Suprapubic skin (tissue), 4 donors: ENCODE data around the gene PRSS50. TPM values are rescaled to one million over a fixed set of nuclear protein-coding genes. Genes with fewer than 3 reads are reported as not detected.
"Not testable (repeated sequence)": the region's sequence is repeated elsewhere in the genome, so short reads cannot be mapped to it uniquely, and the experiment has no call there.

Experiments used
- DNase-seq, 2 donors: peaks; one replicate each; pipeline ENCODE4 v3.0.0-alpha.2; 2019; ENCODE audit warnings: low spot score in 2 of 2
- H3K27ac ChIP-seq: fragments of 200-600 bp; sonication (generic); one replicate; pipeline ENCODE4 v1.5.1; 2019
- H3K27me3 ChIP-seq: fragments of 200-600 bp; sonication (generic); one replicate; pipeline ENCODE4 v1.5.1; 2019
- H3K36me3 ChIP-seq: fragments of 200-600 bp; sonication (generic); one replicate; pipeline ENCODE4 v1.5.1; 2019
- H3K4me1 ChIP-seq: fragments of 200-600 bp; sonication (generic); one replicate; pipeline ENCODE4 v1.5.1; 2019
- H3K4me3 ChIP-seq: fragments of 200-600 bp; sonication (generic); one replicate; pipeline ENCODE4 v1.5.1; 2019; ENCODE audit warnings: mild to moderate bottlenecking
- H3K9me3 ChIP-seq: fragments of 200-600 bp; sonication (generic); one replicate; pipeline ENCODE4 v1.5.1; 2019
- EP300 ChIP-seq: sonication (generic); formaldehyde crosslinking; IDR thresholded peaks from one replicate; pipeline ENCODE4 v1.6.1; 2017; ENCODE audit warnings: antibody characterized with exemption
- POLR2A ChIP-seq, 2 donors: fragments of 450-650 bp; IDR thresholded peaks; one replicate each; pipeline ENCODE4 v1.6.1; 2017; ENCODE audit warnings: antibody characterized with exemption in 2 of 2, mild to moderate bottlenecking in 2 of 2, moderate library complexity in 2 of 2
- POLR2AphosphoS5 ChIP-seq, 3 donors: sonication (generic); formaldehyde crosslinking; IDR thresholded peaks; one replicate each; pipeline ENCODE4 v1.6.1; 2017; ENCODE audit warnings: antibody characterized with exemption in 3 of 3
- WGBS: methylation state at CpG from one replicate; pipeline ENCODE4 v1.1.5; 2018; 5-methylcytosine and 5-hydroxymethylcytosine counted together
- total RNA-seq, 4 donors: library from RNA; depleted of rRNA; stranded (reverse); fragments of >200 nt; gene quantifications; one replicate each; pipeline ENCODE4 v1.1.0, GENCODE V29; 2016
- TF ChIP-seq, protein P1 (sequence below), 2 donors: fragments of 200-600 bp in 1 of 2; fragments of 450-650 bp in 1 of 2; sonication (generic) in 1 of 2; IDR thresholded peaks; one replicate each; pipeline ENCODE4 v1.5.1; 2016 to 2019; ENCODE audit warnings: antibody characterized with exemption in 2 of 2, mild to moderate bottlenecking in 1 of 2, moderate library complexity in 1 of 2

PRSS50 gene
- total RNA-seq, 4 donors from 2014 or later, result not detected

DNA sequence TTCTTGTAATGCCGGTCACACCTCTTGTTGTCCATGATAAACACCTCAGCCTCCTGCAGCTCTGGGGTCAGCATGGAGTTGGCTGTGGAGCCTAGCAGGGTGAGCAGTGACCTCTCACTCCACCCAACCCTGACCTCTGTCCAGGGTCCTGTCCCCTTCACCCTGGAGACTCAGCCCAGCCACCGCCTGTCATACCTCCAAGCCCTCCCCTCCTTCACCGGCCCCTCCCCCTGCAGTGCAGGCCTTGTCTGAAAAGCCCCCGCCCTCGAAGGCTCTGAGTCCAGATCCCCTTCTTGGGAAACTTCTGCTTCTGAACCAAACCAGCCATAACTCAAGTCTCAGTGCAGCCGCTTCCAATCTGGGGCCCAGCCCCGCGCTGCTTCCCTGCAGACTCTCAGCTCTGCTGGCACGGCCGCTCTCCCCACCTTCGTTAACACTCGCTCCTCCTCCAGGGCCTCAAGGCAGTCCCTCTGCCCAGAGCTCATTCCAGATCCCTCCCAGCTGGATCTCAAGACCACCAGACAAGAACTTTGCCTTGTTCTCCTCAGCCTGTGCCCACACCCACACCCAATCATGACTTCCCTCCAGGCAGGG lies 25.4 kb upstream of the PRSS50 start:
- no peaks in the 10 kb centered on the region for H3K9me3 ChIP-seq
- H3K27me3 ChIP-seq, result no peaks in the 10 kb centered on the region
- no peak overlapping the region for H3K4me3 ChIP-seq
- no peak for DNase-seq
- 74% methylated on average over 12 of the region's 12 CpGs for WGBS
- no peaks in the 10 kb centered on the region for H3K4me1 ChIP-seq
- no peak for TF ChIP-seq POLR2A (IDR thresholded peaks at IDR 0.05)
- TF ChIP-seq EP300, result no peak
- no peak for TF ChIP-seq POLR2AphosphoS5 (IDR thresholded peaks at IDR 0.05)
- TF ChIP-seq, protein P1, sequence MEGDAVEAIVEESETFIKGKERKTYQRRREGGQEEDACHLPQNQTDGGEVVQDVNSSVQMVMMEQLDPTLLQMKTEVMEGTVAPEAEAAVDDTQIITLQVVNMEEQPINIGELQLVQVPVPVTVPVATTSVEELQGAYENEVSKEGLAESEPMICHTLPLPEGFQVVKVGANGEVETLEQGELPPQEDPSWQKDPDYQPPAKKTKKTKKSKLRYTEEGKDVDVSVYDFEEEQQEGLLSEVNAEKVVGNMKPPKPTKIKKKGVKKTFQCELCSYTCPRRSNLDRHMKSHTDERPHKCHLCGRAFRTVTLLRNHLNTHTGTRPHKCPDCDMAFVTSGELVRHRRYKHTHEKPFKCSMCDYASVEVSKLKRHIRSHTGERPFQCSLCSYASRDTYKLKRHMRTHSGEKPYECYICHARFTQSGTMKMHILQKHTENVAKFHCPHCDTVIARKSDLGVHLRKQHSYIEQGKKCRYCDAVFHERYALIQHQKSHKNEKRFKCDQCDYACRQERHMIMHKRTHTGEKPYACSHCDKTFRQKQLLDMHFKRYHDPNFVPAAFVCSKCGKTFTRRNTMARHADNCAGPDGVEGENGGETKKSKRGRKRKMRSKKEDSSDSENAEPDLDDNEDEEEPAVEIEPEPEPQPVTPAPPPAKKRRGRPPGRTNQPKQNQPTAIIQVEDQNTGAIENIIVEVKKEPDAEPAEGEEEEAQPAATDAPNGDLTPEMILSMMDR (IDR thresholded peaks at IDR 0.05), result no peak
- no peak overlapping the region for H3K27ac ChIP-seq
- no peaks in the 10 kb centered on the region for H3K36me3 ChIP-seq

DNA sequence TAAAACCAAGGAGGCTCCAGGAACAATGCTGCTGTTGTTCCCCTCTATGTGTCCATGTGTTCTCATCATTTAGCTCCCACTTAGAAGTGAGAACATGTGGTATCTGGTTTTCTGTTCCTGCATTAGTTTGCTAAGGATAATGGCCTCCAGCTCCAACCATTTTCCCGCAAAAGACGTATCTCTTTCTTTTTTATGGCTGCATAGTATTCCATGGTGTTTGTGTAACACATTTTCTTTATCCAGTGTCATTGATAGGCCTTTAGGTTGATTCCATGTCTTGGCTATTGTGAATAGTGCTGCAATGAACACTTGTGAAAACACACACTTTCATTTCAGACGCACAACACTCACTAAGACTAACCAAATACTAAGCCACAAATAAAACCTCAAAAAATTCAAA lies 21.9 kb upstream of the PRSS50 start:
- WGBS, result 94% methylated on average over 3 of the region's 3 CpGs
- not testable (repeated sequence) for H3K4me3 ChIP-seq, H3K36me3 ChIP-seq, DNase-seq, H3K27ac ChIP-seq, H3K27me3 ChIP-seq, H3K9me3 ChIP-seq, H3K4me1 ChIP-seq

DNA sequence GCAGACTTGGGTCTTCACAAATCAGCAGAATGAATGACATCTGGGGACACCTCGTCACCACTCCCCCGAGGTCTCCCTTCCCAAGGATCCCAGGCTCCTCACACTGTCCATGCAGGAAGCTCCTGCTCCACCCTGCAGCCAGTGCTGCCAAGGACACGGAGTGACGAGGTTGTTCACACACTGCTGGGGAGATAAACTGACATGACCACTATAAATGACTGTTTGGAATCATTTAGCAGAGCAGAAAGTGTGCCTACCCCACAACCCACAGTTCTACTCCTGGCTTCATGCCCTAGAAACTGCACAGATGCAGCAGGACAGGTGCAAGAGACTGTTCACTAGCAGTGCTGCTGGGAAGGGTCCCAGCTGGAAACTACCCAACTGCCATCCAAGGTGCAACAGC lies 19.7 kb upstream of the PRSS50 start:
- WGBS, result 75% methylated on average over 4 of the region's 4 CpGs
- Histone ChIP-seq H3K4me3 (no peak overlapping the region), H3K27ac (no peak overlapping the region), H3K27me3 (no peaks in the 10 kb centered on the region), H3K4me1 (no peaks in the 10 kb centered on the region), H3K36me3 (no peaks in the 10 kb centered on the region), H3K9me3 (no peaks in the 10 kb centered on the region)
- DNase-seq, result no peak
- TF ChIP-seq, protein P1 (IDR thresholded peaks at IDR 0.05), result no peak
- TF ChIP-seq POLR2A (IDR thresholded peaks at IDR 0.05) (no peak), EP300 (no peak), POLR2AphosphoS5 (IDR thresholded peaks at IDR 0.05) (no peak)

DNA sequence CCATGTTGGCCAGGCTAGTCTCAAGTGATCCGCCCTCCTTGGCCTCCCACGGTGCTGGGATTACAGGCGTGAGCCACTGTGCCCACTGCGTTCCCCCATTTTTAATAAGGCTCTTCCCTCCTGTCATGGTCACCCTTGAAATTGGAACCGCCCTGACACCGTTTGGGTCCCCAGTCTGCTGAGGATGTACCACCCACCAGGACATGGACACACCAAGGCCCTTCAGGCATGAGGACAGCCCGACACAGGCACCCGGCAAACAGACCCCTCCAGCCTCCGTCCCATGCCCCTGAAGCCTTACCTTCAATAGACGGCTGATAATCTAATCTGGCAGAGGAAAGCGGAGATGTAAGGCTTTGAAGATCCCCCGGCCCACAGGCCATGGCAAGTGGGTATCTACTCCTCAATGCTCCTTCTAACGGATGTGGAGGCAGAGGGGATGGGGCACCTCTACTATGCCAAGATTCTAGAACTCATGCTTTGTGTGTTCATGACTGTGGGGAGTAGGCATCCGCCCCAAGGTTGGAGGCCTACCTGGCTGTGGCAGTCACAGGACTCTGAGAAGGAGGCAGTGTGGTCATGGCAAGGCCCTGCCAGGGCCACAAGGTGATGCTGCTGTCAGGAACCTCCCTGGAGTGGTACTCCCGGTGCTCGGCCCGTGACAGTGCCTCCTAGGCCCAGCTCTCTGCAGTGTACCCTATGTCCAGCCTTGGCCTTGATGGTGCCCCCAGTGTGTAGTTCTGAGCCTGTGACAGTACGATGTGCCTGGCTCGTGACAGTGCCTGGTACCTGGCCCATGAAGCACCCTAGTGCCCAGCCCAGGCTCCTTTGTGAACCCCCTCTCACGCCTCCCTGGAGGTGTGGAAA lies 18.6 kb upstream of the PRSS50 start:
- no peaks in the 10 kb centered on the region for H3K4me1 ChIP-seq
- WGBS, result 85% methylated on average over 19 of the region's 20 CpGs
- no peaks in the 10 kb centered on the region for H3K27me3 ChIP-seq
- H3K36me3 ChIP-seq, result no peaks in the 10 kb centered on the region
- H3K9me3 ChIP-seq, result no peaks in the 10 kb centered on the region
- no peak for DNase-seq
- no peak overlapping the region for H3K27ac ChIP-seq
- H3K4me3 ChIP-seq, result no peak overlapping the region
- TF ChIP-seq POLR2AphosphoS5 (IDR thresholded peaks at IDR 0.05) (no peak), EP300 (no peak), POLR2A (IDR thresholded peaks at IDR 0.05) (no peak)
- TF ChIP-seq, protein P1 (IDR thresholded peaks at IDR 0.05), result no peak

DNA sequence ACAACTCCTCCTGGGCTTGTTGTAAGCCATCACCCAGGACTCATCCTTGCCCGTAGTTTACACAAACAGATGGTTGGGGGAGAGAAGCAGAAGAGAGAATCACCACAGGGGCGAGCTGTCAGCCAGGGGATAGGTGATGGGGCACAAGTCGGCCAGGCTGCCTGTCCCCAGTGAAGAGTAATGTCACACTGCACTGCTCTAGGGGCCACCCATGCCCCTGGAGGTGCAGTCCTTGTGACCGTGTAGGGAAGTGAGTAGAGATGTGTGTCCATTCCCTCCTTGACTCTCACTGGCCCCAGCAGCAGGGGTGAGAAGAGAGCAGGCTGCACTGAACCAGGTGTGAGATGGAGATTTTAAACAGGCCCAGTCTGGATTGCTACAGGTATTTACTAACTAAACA lies 17.1 kb upstream of the PRSS50 start:
- TF ChIP-seq POLR2AphosphoS5 (IDR thresholded peaks at IDR 0.05), result no peak
- no peak for TF ChIP-seq POLR2A (IDR thresholded peaks at IDR 0.05)
- TF ChIP-seq EP300, result no peak
- no peak for DNase-seq
- no peaks in the 10 kb centered on the region for H3K9me3 ChIP-seq
- no peak overlapping the region for H3K27ac ChIP-seq
- 58% methylated on average over 4 of the region's 4 CpGs for WGBS
- no peaks in the 10 kb centered on the region for H3K4me1 ChIP-seq
- no peaks in the 10 kb centered on the region for H3K27me3 ChIP-seq
- H3K4me3 ChIP-seq, result no peak overlapping the region
- no peaks in the 10 kb centered on the region for H3K36me3 ChIP-seq

DNA sequence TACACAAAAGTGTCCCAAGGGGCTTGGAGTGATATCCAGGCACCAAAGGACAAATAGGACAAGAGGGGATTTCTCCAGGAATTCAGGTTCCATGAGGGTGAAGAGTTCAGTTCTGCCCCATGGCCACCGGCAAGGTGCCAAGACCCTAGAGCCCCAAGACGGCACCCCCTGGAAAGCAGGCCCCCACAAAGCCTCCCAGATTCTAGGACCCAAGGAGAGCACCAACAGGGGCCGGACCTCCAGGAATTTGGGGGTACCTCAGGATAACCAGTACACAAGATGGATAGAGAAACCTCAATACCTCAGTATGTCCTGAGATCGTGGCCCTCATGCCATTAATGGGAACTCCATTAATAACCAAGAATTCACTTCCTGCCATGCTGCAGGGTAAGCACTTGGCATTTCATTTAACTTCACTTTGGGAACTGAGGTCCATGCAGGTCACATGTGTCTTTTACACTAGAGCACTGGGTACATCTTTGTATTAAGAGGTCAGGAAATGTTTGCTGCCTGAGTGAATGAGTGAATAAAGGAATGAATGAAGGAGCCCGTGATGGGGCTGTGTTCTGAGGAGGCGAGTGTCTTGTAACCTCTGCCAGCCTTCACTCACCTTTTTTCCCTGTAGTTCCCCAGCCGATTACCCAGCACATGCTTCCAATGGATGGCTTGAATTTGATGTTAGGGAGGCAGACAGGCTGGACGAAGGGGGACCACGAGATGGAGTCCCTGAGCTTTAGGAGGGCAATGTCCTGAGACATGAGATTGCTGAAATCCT lies 15.5 kb upstream of the PRSS50 start:
- H3K36me3 ChIP-seq, result no peaks in the 10 kb centered on the region
- H3K9me3 ChIP-seq, result no peaks in the 10 kb centered on the region
- H3K4me3 ChIP-seq, result no peak overlapping the region
- no peak for DNase-seq
- no peaks in the 10 kb centered on the region for H3K4me1 ChIP-seq
- 82% methylated on average over 9 of the region's 9 CpGs for WGBS
- TF ChIP-seq EP300 (no peak), POLR2AphosphoS5 (IDR thresholded peaks at IDR 0.05) (no peak), POLR2A (IDR thresholded peaks at IDR 0.05) (no peak)
- TF ChIP-seq, protein P1 (IDR thresholded peaks at IDR 0.05), result no peak
- H3K27me3 ChIP-seq, result peaks cover 7% of the 10 kb centered on the region
- no peak overlapping the region for H3K27ac ChIP-seq
